ENCODE measurements around the gene RIC3.

DNA sequence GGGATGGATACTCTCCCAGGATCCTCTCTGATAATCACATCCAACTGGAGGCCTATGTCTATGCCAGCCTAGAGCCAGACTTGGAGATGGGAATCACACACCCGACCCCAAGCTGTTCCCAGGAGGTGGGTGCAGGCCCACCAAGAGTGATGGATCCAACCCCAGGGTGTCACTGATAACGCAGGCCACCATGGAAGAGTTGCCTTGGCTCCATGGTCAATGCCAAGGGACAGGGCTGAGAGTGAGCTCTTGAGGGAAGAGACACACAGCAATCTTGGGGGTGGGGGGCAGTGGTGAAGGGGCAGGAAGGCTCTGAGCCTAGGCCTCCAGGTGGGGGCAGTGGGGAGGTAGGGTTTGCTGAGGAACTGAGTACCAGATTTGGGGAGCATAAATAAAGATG, 70.9 kb downstream of the RIC3 start:
- no peak for TF ChIP-seq POU5F1 (IDR thresholded peaks at IDR 0.05; ENCODE audit: low read depth, low read length)
- TF ChIP-seq CTCF (IDR thresholded peaks at IDR 0.05; ENCODE audit: control extremely low read depth in 1 of 3, insufficient read depth in 1 of 3, low read depth in 1 of 3, low read length in 3 of 3), result no peak
- no peak for TF ChIP-seq YY1 (IDR thresholded peaks at IDR 0.05; ENCODE audit: low read depth, low read length)
- TF ChIP-seq RAD21 (IDR thresholded peaks at IDR 0.05 in 1 of 2, conservative IDR thresholded peaks at IDR 0.05 in 1 of 2; ENCODE audit: low read depth in 2 of 2, low read length in 2 of 2), result no peak
- no peak for TF ChIP-seq KDM5A (IDR thresholded peaks at IDR 0.05; ENCODE audit: low read length)
- no peak for TF ChIP-seq JUN (IDR thresholded peaks at IDR 0.05; ENCODE audit: low read depth, low read length)
- TF ChIP-seq POLR2A (IDR thresholded peaks at IDR 0.05; ENCODE audit: control extremely low read depth in 1 of 2, low read depth in 2 of 2, low read length in 2 of 2), result no peak
- TF ChIP-seq USF2 (IDR thresholded peaks at IDR 0.05; ENCODE audit: low read length), result no peak
- TF ChIP-seq EP300 (IDR thresholded peaks at IDR 0.05; ENCODE audit: borderline replicate concordance in 1 of 2, low read depth in 2 of 2, low read length in 2 of 2), result no peak
- TF ChIP-seq SIN3A (conservative IDR thresholded peaks at IDR 0.05 in 1 of 2, IDR thresholded peaks at IDR 0.05 in 1 of 2; ENCODE audit: low read depth in 1 of 2, low read length in 2 of 2), result no peak
